GM13977 (cell line): ENCODE data around the gene YPEL1.

Source experiments
- DNase-seq: peaks from one replicate; pipeline ENCODE4 v3.0.0; 2012; ENCODE audit warnings: low spot score
- in situ Hi-C: fragments of 300-500 bp; cut with MboI; formaldehyde crosslinking; loops from one replicate; pipeline ENCODE4 v1.12.0; 2022; ENCODE audit warnings: low sequenced_read_pairs, low pct_unique_long_range_greater_than_20kb, mixed read lengths, inconsistent platforms; ENCODE audit not compliant: unreplicated experiment
- TF ChIP-seq, protein P1 (sequence below): IDR thresholded peaks from 2 replicates; pipeline ENCODE4 v1.5.1; 2012; ENCODE audit warnings: mild to moderate bottlenecking, control low read depth; ENCODE audit not compliant: insufficient read depth; ENCODE audit errors: extremely low read depth, missing control alignments

Gene YPEL1

DNA sequence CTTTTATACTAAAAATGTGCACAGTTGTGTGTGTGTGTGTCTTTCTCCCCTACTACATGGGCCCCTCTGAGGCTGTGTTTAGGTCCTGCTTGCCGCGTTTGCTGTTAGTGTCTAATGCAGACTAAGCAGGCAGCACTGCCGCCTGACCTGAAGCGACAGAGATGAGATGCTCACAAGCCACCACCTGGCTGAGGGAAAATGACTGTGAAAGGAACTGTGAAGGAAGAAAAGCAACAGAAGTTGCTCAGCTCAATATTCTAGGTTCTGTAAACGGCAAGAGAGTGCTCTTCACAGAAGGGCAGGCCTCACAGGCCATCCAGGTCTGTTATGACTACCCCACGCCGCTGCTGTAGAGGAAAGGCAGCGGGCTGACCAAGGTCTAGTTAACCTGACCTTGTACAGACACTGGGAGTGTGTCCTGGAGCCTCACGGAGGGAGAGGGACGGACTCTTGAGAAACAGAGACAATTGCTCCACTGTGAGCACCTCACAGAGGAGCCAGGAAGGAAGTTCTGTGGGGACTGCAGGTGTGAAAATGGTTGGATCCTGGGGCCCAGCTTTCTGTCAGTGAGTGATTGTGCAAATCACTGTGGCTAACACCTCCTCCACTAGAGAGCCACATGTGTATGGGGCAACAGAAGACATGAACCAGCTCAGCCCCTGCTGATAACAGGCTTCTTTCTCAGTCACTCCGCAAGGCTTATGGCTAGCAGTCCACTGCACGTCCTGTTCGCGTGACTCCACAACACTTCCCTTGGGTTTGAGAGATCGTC is 31.3 kb upstream of the YPEL1 start:
- in situ Hi-C loops = no loop called here
- TF ChIP-seq, protein P1, sequence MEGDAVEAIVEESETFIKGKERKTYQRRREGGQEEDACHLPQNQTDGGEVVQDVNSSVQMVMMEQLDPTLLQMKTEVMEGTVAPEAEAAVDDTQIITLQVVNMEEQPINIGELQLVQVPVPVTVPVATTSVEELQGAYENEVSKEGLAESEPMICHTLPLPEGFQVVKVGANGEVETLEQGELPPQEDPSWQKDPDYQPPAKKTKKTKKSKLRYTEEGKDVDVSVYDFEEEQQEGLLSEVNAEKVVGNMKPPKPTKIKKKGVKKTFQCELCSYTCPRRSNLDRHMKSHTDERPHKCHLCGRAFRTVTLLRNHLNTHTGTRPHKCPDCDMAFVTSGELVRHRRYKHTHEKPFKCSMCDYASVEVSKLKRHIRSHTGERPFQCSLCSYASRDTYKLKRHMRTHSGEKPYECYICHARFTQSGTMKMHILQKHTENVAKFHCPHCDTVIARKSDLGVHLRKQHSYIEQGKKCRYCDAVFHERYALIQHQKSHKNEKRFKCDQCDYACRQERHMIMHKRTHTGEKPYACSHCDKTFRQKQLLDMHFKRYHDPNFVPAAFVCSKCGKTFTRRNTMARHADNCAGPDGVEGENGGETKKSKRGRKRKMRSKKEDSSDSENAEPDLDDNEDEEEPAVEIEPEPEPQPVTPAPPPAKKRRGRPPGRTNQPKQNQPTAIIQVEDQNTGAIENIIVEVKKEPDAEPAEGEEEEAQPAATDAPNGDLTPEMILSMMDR = peak; percentile 28
- peak; percentile 39 for DNase-seq

DNA sequence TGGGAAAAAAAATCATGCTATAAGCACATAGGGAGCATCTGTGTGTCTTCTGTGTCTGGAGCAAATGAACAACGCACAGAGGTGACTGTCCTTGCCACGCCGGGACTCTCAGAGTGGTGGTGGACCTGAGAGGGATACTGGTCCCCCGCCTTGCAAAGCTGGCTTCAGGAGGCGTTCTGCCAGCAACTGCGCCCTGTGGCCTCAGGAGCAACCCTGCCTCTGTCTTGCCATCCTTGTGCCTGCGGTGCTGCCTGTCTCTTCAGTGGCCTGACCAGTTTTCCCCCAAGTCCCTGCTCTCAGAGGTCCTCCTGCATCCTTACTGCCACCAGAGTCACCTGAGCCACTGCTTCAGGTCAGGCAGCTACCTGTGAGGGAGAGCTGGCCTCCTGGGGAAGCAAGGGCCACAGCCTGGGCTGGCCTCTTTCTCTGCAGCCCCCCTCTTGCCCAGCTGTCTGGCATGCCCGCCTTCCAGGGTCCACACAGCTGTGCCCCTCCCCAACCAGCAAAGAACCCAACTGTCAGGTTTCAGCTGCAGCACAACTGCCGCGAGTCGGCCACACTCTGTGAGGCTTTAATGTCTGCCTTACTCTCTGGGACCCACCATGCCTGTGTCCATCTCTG is 30.4 kb upstream of the YPEL1 start:
- in situ Hi-C loops = no loop called here
- TF ChIP-seq, protein P1 = no peak
- DNase-seq = no peak

DNA sequence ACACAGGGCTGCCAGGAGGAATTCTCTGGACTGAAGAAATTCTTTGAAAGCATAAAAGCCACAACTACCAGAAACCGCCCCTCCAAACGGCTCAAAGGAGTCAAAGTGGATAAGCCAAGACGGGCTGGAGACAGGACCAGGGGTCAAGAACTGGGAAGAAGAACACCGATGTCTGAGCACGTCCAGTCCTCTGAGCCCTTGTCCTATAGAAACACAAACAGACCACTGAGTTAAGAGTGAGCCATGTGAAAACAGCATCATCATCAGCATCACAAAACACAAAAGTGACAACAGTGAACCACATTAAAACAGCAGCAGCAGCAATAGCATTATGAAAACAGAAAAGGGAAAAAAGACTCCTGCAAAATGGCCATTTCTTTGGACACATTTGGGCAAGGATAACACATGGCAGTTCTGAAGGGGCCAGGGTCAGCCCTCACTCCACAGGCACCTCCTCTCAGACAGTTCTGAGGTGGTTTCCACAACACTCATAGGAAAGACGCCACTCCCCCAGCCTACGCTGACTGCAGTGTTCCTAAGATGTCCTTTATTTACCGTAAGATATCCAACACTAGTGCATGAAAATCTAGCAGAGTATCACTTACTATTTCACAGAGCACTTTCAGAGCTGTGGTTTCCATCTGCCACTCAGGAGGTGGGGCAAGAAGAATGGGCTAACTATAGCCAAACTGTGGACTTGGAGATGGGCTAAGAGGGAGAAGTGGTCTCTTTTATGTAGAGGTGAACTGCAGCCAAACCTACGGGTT is 28.6 kb upstream of the YPEL1 start:
- TF ChIP-seq, protein P1 = no peak
- no peak for DNase-seq
- in situ Hi-C loops = no loop called here

DNA sequence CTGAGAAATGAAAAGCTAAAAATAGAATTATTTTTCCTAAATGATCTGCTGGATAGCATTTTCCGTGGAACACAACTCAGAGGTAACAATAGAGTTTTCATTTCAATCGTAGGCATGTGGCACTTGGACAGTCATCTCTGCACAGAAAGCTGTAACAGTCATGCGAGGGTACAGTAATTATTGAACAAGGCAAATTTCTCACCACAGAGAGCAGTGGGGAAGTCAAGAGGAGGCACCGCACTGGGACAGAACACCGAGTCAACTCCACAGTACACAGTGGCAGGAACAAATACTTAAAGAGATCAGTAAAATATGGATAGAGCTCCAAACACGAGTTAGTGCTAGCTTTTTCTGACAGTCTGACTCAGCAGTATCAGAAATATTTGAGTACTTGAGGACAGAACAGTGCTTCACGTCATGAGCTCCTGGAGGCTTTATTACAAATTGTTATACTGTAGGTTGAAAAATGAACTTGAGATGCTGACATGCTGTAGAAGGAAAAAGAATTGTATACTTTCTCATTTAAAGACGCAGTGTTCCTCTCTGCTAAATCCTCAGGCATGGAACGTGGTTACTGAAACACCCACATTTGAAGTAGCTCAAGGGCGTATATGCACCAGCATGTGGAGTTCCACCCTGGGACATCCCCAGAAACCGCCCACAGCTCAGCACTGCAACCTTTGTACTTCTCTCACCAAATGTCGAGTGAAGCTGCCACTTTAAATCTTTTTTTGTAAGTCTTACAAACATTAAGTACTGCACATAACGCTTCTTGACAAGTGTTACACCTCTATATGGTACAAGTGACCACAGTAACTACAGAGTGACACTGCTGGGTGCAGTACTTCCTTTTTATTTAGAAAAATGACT is 27.4 kb upstream of the YPEL1 start:
- TF ChIP-seq, protein P1 = no peak
- in situ Hi-C loops = no loop called here
- DNase-seq = peak; percentile 59

DNA sequence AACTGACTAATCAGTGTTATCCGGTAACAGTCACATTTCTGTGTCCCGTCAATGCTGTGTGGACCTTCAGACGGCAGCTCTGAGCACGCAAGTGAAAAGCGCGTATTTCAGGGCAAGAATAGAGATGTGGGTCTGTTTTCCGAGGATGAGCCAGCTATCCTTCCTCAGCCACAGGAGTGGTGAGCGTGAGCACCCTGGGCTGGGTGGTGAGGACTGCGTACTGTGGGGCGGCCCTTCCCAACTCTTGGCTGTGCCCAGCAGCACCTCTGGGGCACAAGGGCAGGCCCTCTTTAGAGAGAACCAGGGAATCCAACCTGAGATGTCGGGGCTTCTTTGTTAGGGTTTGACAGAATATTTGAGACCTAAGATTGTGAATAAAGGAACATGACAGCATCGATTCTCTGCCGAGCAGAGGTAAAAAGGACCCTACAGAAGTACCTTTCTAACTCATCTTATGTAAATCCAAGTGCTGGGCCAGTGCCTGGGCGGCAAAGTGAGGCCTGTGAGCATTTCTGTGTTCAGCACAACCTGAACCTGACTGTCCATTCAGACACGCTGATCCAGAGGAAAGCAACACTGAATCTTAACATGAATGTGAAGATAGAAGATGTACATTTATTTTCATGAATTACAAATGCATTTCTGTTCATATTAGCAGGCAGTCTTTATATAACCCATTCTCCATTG is 26.5 kb upstream of the YPEL1 start:
- no peak for DNase-seq
- in situ Hi-C loops = no loop called here
- TF ChIP-seq, protein P1 = no peak
